CD4-positive, alpha-beta T cell (primary cell): ENCODE results near the gene EHD3. TPM values are rescaled to one million over a fixed set of nuclear protein-coding genes. Genes with fewer than 3 reads are reported as not detected.

Experiments used
- ATAC-seq: fragments of 200-7000 bp; cut with Tn5 transposase; one replicate; pipeline ENCODE4 v1.10.0; 2022; ENCODE audit warnings: mild to moderate bottlenecking; ENCODE audit not compliant: poor library complexity
- CTCF ChIA-PET: fragments of 350-600 bp; sonication (Branson Sonifier 250); formaldehyde crosslinking; loops from one replicate; lab custom pipeline; 2021; ENCODE audit warnings: antibody characterized with exemption, inconsistent platforms; lab: Charles Lee
- POLR2A ChIA-PET: fragments of 350-600 bp; sonication (Branson Sonifier 250); formaldehyde crosslinking; loops from one replicate; lab custom pipeline; 2021; ENCODE audit warnings: antibody characterized with exemption, inconsistent platforms; lab: Charles Lee
- DNase-seq, 14 experiments: peaks; one replicate each; pipeline ENCODE4 v3.0.0-alpha.2; 2013 to 2020; ENCODE audit warnings: mixed read lengths in 2 of 14
- H3K27ac ChIP-seq, 2 donors: one replicate each; pipeline versions ENCODE4 v1.5.1 to v1.7.0; 2013; ENCODE audit warnings: low read length in 2 of 2, low read depth in 1 of 2, mild to moderate bottlenecking in 1 of 2
- H3K27me3 ChIP-seq, 2 experiments: 1 replicate in 1 of 2; 2 replicates in 1 of 2; pipeline versions ENCODE4 v1.6.1 to v1.7.0; 2013; ENCODE audit warnings: low read length in 2 of 2, control low read depth in 1 of 2, mild to moderate bottlenecking in 1 of 2, moderate library complexity in 1 of 2; ENCODE audit not compliant: insufficient read depth in 2 of 2, control insufficient read depth in 1 of 2
- H3K36me3 ChIP-seq: one replicate; pipeline ENCODE4 v1.6.1; 2013; ENCODE audit warnings: low read length, control low read depth; ENCODE audit not compliant: insufficient read depth
- H3K4me1 ChIP-seq: one replicate; pipeline ENCODE4 v1.6.1; 2013; ENCODE audit warnings: low read length, control low read depth; ENCODE audit not compliant: insufficient read depth
- H3K4me3 ChIP-seq: one replicate; pipeline ENCODE4 v1.5.1; 2013; ENCODE audit warnings: mild to moderate bottlenecking, low read length, moderate library complexity
- H3K9me3 ChIP-seq, 2 experiments: 1 replicate in 1 of 2; 2 replicates in 1 of 2; pipeline versions ENCODE4 v1.6.1 to v1.7.0; 2013; ENCODE audit warnings: low read length in 2 of 2, mild to moderate bottlenecking in 2 of 2, control low read depth in 1 of 2, moderate library complexity in 1 of 2; ENCODE audit not compliant: control insufficient read depth in 1 of 2, insufficient read depth in 1 of 2
- H3K27ac Mint-ChIP-seq: one replicate; pipeline ENCODE4 v1.8.0; 2020; ENCODE audit warnings: mixed read lengths
- H3K27me3 Mint-ChIP-seq: one replicate; pipeline ENCODE4 v1.8.0; 2021; ENCODE audit warnings: mixed read lengths
- H3K36me3 Mint-ChIP-seq: one replicate; pipeline ENCODE4 v1.8.0; 2021; ENCODE audit warnings: low read depth, mixed read lengths
- H3K4me1 Mint-ChIP-seq: one replicate; pipeline ENCODE4 v1.8.0; 2021; ENCODE audit warnings: low read depth, mixed read lengths
- H3K4me3 Mint-ChIP-seq: one replicate; pipeline ENCODE4 v1.8.0; 2020; ENCODE audit warnings: mild to moderate bottlenecking, mixed read lengths
- H3K9me3 Mint-ChIP-seq: one replicate; pipeline ENCODE4 v1.8.0; 2020; ENCODE audit warnings: mixed read lengths
- CTCF ChIP-seq: fragments of 200-600 bp; IDR thresholded peaks from one replicate; pipeline ENCODE4 v1.8.0; 2022; ENCODE audit warnings: antibody characterized with exemption, mild to moderate bottlenecking
- intact Hi-C, 2 experiments: fragments of 100-400 bp; cut with DNase I in 1 of 2; cut with micrococcal nuclease in 1 of 2; formaldehyde crosslinking; loops; one replicate each; pipeline versions ENCODE4 v1.15.1 to v1.9.0; 2023 to 2025; cut with DNase I, micrococcal nuclease
- total RNA-seq, 174 experiments: library from RNA in 2 of 174; stranded (reverse) in 2 of 174; gene quantifications; one replicate each; pipeline ENCODE4 v1.2.3 and lab custom pipeline; 2021 to 2026

The EHD3 gene
- total RNA-seq, 2 experiments from 2014 or later = 1.4 to 1.7 TPM

DNA sequence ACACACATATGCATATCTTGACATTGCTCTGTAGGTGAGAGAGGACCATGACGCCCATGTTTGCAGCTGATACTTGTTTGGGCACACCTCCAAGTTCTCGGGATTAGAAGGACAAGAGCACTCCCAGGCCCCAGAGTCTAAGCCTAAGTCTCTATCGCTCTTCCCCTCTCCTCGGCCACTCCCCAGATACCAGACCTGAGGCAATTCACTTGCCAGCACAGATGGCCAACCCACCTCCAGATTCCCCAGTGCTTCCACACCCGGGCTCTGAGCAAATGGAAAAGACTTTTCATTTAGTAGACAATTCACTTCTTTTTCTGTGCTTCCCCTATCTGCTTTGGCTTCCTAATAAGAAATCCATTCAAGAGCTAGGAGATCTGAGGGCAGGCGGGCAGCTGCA is 32.9 kb downstream of the EHD3 start:
- DNase-seq (no peak), ATAC-seq (no peak)
- Histone ChIP-seq H3K36me3 (no peaks in the 10 kb centered on the region), H3K4me3 (no peak overlapping the region), H3K4me1 (no peaks in the 10 kb centered on the region), H3K27ac (no peak overlapping the region), H3K9me3 (no peaks in the 10 kb centered on the region), H3K27me3 (no peaks in the 10 kb centered on the region)
- TF ChIP-seq CTCF = no peak
- Mint-ChIP-seq H3K9me3 (no peaks in the 10 kb centered on the region), H3K4me3 (no peak overlapping the region), H3K27ac (no peak overlapping the region), H3K4me1 (no peaks in the 10 kb centered on the region), H3K36me3 (peaks cover 8% of the 10 kb centered on the region), H3K27me3 (no peaks in the 10 kb centered on the region)
- ChIA-PET CTCF (no interaction called here), POLR2A (no interaction called here)
- intact Hi-C loops = no loop called here

GRCh38 chr2:31267437-31268120 is 33.6 kb downstream of the EHD3 start:
- ATAC-seq (no peak), DNase-seq (no peak)
- peaks cover 8% of the 10 kb centered on the region for H3K36me3 Mint-ChIP-seq
- TF ChIP-seq CTCF = no peak
- no peaks in the 10 kb centered on the region for H3K4me1 Mint-ChIP-seq
- Histone ChIP-seq H3K27me3 (no peaks in the 10 kb centered on the region), H3K9me3 (no peaks in the 10 kb centered on the region), H3K4me1 (no peaks in the 10 kb centered on the region), H3K4me3 (no peak overlapping the region), H3K36me3 (no peaks in the 10 kb centered on the region), H3K27ac (no peak overlapping the region)
- no peak overlapping the region for H3K27ac Mint-ChIP-seq
- ChIA-PET CTCF (no interaction called here), POLR2A (no interaction called here)
- intact Hi-C loops = no loop called here
- no peaks in the 10 kb centered on the region for H3K9me3 Mint-ChIP-seq
- H3K27me3 Mint-ChIP-seq = no peaks in the 10 kb centered on the region
- no peak overlapping the region for H3K4me3 Mint-ChIP-seq

DNA sequence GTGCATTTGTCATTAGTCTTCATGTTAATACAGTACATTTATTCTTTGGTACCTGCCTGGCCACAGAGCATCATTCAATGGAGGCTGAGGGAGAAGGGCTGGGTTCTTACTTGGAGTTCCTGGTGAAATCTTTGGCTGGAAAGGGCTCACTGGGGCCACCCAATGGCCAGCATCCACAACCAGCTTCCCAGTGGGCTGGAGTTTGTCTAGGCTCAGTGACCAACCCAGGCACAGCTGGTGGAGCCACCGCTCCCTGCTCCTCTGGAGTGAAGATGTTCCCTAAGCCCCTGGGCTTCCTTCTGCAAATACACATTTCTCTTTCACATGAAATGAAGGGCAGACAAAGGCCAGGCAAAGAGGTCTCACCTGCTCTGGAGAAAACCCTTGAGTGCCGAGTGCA is 34.4 kb downstream of the EHD3 start:
- Histone ChIP-seq H3K27me3 (no peaks in the 10 kb centered on the region), H3K27ac (no peak overlapping the region), H3K4me1 (no peaks in the 10 kb centered on the region), H3K36me3 (no peaks in the 10 kb centered on the region), H3K9me3 (no peaks in the 10 kb centered on the region), H3K4me3 (no peak overlapping the region)
- DNase-seq (no peak), ATAC-seq (no peak)
- H3K36me3 Mint-ChIP-seq = peaks cover 8% of the 10 kb centered on the region
- H3K9me3 Mint-ChIP-seq = no peaks in the 10 kb centered on the region
- ChIA-PET CTCF (no interaction called here), POLR2A (no interaction called here)
- H3K27ac Mint-ChIP-seq = no peak overlapping the region
- no peaks in the 10 kb centered on the region for H3K27me3 Mint-ChIP-seq
- intact Hi-C loops = no loop called here
- H3K4me1 Mint-ChIP-seq = no peaks in the 10 kb centered on the region
- H3K4me3 Mint-ChIP-seq = no peak overlapping the region
- no peak for TF ChIP-seq CTCF
